ENCODE results near the gene DCBLD1.
"Not testable (repeated sequence)": the region's sequence is repeated elsewhere in the genome, so short reads cannot be mapped to it uniquely, and the experiment has no call there.

The DCBLD1 gene

GRCh38 chr6:117482240-117483003, at the start of gene DCBLD1:
Gene DCBLD1 (plus strand): TSS chr6:117482674. CDS start chr6:117482782, 108 bp downstream.
- DNase-seq (ENCODE audit: low read depth): peak; percentile 37

- DNase-seq (ENCODE audit: low read depth): no peak
These were observed 41.6 kb upstream of the DCBLD1 start for GRCh38 chr6:117440706-117441525.

- no peak for DNase-seq (ENCODE audit: low read depth)
These were observed 40.6 kb upstream of the DCBLD1 start for GRCh38 chr6:117441824-117442264.

GRCh38 chr6:117442313-117442712, 40.2 kb upstream of the DCBLD1 start:
- not testable (repeated sequence) for DNase-seq (ENCODE audit: low read depth)

- DNase-seq (ENCODE audit: low read depth): no peak
These were observed 37.9 kb upstream of the DCBLD1 start for GRCh38 chr6:117444600-117444999.

GRCh38 chr6:117446861-117447260, 35.6 kb upstream of the DCBLD1 start:
- no peak for DNase-seq (ENCODE audit: low read depth)

GRCh38 chr6:117448011-117448410, 34.5 kb upstream of the DCBLD1 start:
- DNase-seq (ENCODE audit: low read depth): no peak

- DNase-seq (ENCODE audit: low read depth): no peak
These were observed 33.6 kb upstream of the DCBLD1 start for GRCh38 chr6:117448732-117449485.

GRCh38 chr6:117449549-117450439, 32.7 kb upstream of the DCBLD1 start:
- DNase-seq (ENCODE audit: low read depth): peak; percentile 45

GRCh38 chr6:117451671-117452070, 30.8 kb upstream of the DCBLD1 start:
- no peak for DNase-seq (ENCODE audit: low read depth)

- no peak for DNase-seq (ENCODE audit: low read depth)
These were observed 26.2 kb upstream of the DCBLD1 start for GRCh38 chr6:117456250-117456649.

- no peak for DNase-seq (ENCODE audit: low read depth)
These were observed 25.5 kb upstream of the DCBLD1 start for GRCh38 chr6:117456998-117457397.

GRCh38 chr6:117459204-117459944, 23.1 kb upstream of the DCBLD1 start:
- DNase-seq (ENCODE audit: low read depth): no peak

- DNase-seq (ENCODE audit: low read depth): peak; percentile 18
These were observed 18.5 kb upstream of the DCBLD1 start for GRCh38 chr6:117463762-117464665.

GRCh38 chr6:117464700-117465099, 17.8 kb upstream of the DCBLD1 start:
- DNase-seq (ENCODE audit: low read depth): no peak

- DNase-seq (ENCODE audit: low read depth): no peak
These were observed 16.8 kb upstream of the DCBLD1 start for GRCh38 chr6:117465691-117466090.

- DNase-seq (ENCODE audit: low read depth): no peak
These were observed 14.6 kb upstream of the DCBLD1 start for GRCh38 chr6:117467876-117468275.

GRCh38 chr6:117468527-117468926, 13.9 kb upstream of the DCBLD1 start:
- DNase-seq (ENCODE audit: low read depth): not testable (repeated sequence)

- no peak for DNase-seq (ENCODE audit: low read depth)
These were observed 13.1 kb upstream of the DCBLD1 start for GRCh38 chr6:117469356-117469755.

- no peak for DNase-seq (ENCODE audit: low read depth)
These were observed 12.7 kb upstream of the DCBLD1 start for GRCh38 chr6:117469791-117470190.
